AG09319 (cell line): ENCODE measurements around the gene RIOX2.
"Not testable (repeated sequence)": the region's sequence is repeated elsewhere in the genome, so short reads cannot be mapped to it uniquely, and the experiment has no call there.

Source experiments
- DNase-seq: peaks from one replicate; pipeline ENCODE4 v3.0.0-alpha.2; 2010; ENCODE audit warnings: low read depth; ENCODE audit errors: extremely low read depth
- TF ChIP-seq, protein P1 (sequence below): IDR thresholded peaks from 2 replicates; pipeline ENCODE4 v1.5.1; 2011; ENCODE audit warnings: low read depth, mild to moderate bottlenecking, inconsistent platforms, low read length, moderate library complexity

Gene RIOX2

DNA sequence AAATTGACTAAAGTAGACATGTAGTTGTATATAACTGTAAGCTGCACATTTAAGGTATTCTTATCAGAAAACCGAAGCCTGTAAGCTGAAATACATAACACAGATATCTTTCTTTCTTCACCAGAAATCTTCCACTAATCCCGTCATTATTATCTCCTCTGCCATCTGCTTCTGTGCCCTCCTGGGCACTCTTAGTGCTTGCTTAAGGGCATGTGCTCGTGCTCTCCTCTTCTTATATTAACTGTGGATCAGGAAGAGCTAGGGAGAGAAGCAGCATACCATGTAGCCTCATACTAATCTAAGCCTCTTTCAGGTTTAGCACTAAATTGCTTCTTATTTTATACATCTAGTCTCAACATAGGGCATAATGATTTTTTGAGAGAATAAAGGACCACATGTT lies 60.8 kb downstream of the RIOX2 start:
- TF ChIP-seq, protein P1, sequence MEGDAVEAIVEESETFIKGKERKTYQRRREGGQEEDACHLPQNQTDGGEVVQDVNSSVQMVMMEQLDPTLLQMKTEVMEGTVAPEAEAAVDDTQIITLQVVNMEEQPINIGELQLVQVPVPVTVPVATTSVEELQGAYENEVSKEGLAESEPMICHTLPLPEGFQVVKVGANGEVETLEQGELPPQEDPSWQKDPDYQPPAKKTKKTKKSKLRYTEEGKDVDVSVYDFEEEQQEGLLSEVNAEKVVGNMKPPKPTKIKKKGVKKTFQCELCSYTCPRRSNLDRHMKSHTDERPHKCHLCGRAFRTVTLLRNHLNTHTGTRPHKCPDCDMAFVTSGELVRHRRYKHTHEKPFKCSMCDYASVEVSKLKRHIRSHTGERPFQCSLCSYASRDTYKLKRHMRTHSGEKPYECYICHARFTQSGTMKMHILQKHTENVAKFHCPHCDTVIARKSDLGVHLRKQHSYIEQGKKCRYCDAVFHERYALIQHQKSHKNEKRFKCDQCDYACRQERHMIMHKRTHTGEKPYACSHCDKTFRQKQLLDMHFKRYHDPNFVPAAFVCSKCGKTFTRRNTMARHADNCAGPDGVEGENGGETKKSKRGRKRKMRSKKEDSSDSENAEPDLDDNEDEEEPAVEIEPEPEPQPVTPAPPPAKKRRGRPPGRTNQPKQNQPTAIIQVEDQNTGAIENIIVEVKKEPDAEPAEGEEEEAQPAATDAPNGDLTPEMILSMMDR = no peak

DNA sequence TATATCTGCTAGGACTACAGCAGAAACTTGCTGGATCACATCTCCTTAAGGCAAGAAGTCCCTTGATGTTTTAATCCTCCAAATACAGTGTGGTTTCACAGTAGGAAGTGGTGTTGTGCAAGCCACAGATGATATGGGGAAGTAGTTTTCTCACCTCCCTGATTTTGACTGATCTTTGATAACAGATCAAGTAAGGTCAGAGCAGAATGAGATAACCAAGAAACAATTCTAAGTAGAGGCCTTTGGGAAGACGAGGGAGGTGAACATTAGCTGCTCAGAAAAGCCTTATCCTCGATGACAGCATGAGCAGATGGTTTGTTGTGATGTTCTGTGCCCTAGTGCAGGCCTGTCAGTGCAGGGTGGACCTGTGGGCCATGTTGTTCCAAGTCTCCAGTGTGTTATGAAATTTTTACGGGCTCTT lies 61.3 kb downstream of the RIOX2 start:
- DNase-seq = no peak
- TF ChIP-seq, protein P1 = no peak

More for the DNA sequence above, 60.8 kb downstream of the RIOX2 start:
- no peak for DNase-seq

DNA sequence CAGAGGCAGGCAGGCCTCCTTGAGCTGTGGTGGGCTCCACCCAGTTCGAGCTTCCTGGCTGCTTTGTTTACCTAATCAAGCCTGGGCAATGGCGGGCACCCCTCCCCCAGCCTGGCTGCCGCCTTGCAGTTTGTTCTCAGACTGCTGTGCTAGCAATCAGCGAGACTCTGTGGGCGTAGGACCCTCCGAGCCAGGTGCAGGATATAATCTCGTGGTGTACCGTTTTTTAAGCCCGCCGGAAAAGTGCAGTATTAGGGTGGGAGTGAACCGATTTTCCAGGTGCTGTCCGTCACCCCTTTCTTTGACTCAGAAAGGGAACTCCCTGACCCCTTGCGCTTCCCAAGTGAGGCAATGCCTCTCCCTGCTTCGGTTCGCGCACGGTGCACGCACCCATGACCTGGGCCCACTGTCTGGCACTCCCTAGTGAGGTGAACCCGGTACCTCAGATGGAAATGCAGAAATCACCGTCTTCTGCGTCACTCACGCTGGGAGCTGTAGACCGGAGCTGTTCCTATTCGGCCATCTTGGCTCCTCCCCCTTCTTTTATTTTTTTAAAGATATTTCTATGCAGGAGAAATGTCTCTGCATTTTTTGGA lies 61.9 kb downstream of the RIOX2 start:
- not testable (repeated sequence) for DNase-seq

DNA sequence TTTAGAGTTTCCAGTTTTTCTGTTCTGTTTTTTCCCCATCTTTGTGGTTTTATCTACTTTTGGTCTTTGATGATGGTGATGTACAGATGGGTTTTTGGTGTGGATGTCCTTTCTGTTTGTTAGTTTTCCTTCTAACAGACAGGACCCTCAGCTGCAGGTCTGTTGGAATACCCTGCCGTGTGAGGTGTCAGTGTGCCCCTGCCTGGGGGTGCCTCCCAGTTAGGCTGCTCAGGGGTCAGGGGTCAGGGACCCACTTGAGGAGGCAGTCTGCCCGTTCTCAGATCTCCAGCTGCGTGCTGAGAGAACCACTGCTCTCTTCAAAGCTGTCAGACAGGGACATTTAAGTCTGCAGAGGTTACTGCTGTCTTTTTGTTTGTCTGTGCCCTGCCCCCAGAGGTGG lies 62.4 kb downstream of the RIOX2 start:
- not testable (repeated sequence) for DNase-seq

DNA sequence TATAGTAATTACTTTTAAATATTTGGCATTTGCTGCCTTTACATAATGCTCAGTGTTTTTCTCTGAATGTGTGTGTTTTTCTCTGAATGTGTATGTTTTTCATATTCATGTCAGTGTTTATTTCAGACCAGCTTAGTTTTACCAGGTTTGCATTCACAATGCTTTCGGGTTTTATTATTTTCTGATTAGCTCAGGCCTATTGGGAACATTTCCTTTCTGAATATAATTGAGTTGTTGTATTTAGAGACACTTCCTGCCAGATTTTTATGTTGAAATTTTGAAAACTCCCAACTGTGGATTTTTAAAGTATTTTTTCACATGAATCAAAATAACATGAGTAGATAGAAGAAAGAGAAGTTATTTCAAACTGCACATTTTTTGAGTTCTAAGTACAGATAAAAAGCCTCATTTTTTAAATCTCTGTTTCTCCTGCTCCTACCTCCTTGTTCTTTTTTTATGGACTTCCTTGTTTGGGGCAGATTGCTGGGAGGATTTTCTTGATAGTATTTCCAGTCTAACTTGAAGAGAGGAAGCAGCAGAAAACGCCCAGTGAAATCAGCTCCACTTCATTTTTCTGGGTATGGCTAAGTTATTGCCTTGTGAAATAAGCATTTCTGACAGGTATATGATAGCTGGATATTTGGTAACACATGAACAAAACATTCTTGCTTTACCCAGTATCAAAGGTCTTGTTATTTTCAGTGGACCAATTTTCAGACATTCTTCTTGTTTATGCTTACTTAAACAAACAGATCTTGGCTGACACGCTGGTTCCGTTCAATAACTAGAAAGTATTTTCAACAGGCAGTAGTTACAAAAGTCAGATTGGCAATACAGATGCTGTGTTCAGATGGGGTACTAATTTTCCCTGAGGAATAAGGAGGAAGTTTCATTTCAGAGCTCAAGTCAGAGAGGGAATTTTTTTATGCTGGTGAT lies 70.7 kb downstream of the RIOX2 start:
- TF ChIP-seq, protein P1 = no peak
- no peak for DNase-seq

DNA sequence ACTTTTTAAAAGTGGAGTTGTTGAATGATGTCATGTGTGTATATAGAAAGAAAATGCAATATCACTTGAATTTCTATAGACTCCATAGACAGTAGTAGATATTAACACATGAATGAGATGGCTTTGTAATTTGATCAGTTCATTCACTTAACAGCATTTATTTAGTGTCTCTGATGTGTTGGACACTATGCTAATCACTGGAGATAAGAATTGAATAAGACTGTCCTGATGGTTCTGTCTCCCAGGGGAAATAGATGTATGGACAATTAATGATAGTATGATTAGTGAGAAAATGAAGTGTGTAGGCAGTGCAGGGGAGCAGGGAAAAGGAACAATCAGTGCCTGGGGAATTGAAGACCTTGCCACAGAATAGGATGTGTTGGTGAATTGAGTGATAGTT lies 72.9 kb downstream of the RIOX2 start:
- TF ChIP-seq, protein P1 = no peak

DNA sequence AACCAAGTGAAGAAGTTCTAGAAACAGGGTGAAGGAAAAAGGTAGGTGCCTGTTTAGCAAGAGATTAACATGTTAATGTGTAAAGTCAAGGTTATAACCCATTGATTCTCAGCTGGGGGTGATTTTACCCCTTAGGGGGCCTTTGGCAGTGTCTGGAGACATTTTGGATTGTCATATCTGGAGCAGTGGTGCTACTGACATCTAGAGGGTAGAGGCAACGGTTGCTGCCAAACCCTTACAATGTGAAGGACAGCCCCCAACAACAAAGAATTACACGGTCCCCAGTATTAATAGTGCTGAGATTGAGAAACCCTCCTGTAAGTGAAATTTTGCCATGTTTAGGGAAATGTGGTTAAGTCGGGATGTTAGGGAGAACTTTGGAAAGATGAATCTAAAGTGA lies 75.7 kb downstream of the RIOX2 start:
- no peak for DNase-seq
- TF ChIP-seq, protein P1 = no peak

More for the DNA sequence above, 72.9 kb downstream of the RIOX2 start:
- DNase-seq = no peak

DNA sequence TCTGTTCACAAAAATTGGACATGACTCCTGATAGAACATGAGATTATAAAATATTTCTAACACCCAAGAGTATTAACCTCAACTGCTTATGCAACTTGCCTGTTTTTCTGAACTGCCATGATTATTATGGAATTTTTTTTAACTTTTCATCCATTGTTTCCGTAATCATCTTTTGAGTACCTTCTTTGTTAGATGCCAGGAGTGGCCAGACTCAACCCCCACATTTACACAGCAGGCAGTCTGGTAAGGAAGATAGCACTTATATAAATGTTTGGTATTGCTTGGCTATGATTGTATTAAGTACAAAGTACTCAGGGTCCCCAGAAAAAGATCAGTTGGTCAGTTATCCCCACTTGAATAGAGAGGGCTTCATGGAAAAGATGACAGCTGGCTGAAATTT lies 76.1 kb downstream of the RIOX2 start:
- DNase-seq = no peak
- TF ChIP-seq, protein P1 = no peak
